CD4-positive, alpha-beta T cell treated with Interleukin-17A for 4 hours (primary cell): ENCODE results near the gene SRP9.
"Not testable (repeated sequence)": the region's sequence is repeated elsewhere in the genome, so short reads cannot be mapped to it uniquely, and the experiment has no call there.

Source experiments
- DNase-seq: peaks from one replicate; pipeline ENCODE4 v3.0.0-alpha.2; 2020; ENCODE audit warnings: mixed read lengths

SRP9 gene

DNA sequence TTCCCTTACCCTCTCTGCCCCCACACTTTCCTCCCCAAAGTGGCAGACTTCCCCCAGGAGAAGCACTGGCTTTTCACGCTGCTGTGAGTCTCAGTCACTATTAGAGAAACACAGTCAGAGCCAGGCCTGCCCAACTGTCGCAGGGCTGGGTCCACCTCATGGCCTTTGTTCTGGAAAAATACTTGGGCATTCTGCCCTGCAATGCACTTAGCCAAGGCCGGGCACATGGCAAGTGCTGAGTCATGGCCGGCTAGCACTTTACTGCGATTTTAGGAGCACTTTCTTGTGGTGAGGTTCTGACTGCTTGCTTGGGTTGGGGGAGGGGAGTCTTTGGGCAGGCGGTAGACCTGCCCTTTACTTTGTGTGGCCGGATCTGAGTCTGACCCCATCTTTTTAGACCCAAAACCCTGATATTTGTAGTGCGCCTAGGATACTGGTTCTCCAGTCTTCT is 40.0 kb downstream of the SRP9 start:
- no peak for DNase-seq

- no peak for DNase-seq
Measured at GRCh38 chr1:225818229-225818628, 40.6 kb downstream of the SRP9 start.

GRCh38 chr1:225819346-225820192 is 41.9 kb downstream of the SRP9 start:
- no peak for DNase-seq

GRCh38 chr1:225820522-225821120 is 43.0 kb downstream of the SRP9 start:
- no peak for DNase-seq

DNA sequence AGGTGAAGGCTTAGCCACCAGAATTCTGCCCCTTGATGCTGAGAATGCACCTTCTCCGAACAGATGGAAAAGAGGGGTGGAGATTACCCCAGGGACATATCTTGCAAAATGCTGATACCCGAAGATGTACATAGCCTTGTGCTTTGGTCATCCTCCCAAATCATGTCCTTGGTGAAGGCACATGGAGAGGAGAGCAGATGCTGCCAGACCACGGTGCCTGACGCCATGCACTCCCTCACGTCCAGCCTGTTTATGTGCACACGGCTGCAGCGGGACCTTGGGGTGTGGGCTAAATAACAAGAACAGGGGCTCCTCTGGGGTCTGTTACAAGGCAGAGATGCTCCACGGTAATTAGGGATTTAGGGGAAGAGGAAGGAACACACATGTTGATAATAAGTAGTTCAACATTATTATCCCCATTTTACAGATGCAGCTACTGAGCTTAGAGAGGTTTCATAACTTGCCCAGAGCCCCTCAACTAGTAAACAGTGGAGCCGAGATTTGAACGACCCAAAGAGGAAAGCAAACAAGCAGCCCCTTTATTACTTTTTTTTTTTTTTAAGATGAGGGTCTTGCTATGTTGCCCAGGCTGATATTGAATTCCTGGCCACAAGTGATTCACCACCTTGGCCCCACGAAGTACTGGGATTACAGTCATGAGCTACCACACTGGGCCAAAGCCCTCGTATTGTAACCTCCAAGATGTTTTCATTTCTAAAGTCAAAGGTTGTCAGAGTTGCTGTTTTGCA is 45.2 kb downstream of the SRP9 start:
- DNase-seq, result no peak

GRCh38 chr1:225823811-225824261 is 46.2 kb downstream of the SRP9 start:
- DNase-seq, result no peak

DNA sequence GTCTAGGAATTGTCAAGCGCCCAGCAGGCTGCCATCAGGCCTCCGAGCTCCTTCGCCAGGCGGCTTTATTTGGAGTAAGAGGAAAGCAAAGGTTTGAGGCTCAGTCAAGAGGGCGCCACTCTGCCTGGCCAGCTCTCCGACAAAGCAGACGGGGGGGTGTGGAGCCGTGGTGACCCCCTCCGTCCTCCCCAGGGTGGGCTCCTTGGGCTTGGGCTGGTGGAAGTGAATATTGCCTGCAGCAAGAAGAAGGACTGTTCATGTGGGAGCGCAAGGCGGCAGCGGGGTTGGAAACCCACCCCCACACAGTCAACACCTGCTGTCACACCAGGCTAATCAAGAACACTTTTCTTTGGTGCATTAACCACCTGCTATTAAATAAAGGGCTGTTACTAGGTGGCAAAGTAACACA is 46.9 kb downstream of the SRP9 start:
- DNase-seq, result no peak

DNA sequence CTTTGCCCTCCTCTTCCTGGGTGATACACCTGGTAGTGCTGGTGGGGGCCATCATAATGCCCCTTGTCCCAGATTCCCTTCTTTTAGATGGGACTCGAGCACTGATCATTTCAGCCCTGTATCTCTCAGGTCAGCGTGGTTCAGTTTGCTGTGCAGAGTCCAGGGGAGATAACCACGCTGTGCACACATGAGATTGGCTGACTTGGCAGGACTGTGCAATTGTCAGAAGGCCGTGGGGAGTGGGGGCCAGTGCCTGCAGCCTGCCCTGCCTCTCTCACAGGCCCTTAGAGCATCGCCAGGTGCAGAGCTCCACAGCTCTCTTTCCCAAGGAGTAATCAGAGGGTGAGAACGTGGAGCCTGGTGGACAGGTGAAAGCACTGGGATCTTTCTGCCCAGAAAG is 47.5 kb downstream of the SRP9 start:
- no peak for DNase-seq

DNA sequence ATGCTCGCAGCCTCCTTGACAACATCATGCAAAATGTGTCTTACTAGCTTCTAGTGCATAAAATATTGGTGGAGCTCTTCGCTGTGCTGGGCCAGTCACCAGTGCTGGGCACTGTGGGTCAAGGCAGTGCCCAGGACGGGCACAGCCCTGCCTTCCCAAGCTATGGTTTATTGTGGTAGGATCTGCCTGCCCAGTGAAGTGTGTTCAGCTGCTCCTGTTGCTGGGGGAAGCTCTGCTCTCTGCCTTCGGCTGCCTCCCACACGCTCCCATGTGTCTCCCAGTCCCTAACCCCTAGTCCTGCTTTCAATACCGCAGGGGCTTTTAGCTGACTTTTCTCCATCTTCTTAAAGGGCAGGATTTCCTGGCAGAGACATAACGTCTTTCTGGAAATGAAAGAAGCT is 48.0 kb downstream of the SRP9 start:
- DNase-seq, result no peak

DNA sequence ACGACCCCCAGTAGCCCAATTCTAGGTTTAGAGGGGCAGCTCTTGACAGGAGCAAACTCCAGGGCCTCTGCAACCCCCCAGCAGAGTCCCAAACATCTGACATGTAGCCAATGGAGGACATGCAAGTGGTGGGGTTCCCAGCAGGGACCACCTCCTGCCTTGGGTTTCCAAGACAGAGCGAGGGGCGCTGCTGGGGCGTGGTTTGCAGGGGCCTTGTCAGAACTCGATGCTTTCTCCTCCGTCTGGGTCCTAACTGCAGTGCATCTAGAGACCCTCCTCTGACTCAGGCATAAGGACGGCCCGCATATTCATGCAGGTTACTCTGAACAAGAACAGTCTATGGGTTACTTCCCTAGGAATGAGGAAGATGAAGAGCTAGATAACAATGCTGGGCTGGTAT is 49.5 kb downstream of the SRP9 start:
- DNase-seq, result no peak

DNA sequence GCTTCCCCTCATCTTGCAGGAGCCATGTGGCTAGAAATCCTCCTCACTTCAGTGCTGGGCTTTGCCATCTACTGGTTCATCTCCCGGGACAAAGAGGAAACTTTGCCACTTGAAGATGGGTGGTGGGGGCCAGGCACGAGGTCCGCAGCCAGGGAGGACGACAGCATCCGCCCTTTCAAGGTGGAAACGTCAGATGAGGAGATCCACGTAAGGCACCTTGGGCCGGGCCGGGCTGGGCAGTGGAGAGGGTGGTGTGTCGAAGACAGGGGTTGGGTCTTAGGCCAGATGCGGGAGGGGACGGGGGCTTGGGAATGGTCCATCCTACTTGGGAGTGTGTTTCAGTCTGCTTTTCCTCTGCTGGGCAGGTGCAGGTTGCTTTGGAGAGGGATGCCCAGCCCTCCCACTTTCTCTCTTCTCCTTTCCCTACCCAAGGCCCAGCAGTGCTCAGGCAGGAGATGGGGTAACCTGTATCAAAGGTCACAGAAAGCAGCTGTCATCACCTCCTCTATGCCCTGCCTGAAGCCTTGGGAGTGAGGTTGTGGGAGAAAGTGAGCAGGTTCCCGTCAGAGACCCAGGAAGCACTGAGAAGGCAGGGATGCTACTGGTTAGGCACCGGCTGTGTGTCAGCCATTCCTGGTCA is 51.2 kb downstream of the SRP9 start:
- no peak for DNase-seq

DNA sequence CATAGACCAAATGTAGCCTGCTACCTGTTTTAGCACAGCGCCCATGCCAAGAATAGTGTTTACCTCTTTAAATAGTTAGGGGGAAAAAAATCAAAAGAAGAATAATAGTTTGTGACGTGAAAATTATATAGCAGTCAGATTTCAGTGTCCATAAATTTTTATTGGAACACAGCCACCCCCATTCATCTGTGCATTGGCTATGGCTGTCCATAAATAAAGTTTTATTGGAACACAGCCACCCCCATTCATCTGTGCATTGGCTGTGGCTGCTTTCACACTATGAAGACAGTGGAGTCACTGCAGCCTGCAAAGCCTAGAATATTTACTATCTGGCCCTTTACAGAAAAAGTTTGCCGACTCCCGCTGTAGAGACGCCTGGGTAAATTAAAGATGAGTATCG is 53.2 kb downstream of the SRP9 start:
- DNase-seq, result no peak

DNA sequence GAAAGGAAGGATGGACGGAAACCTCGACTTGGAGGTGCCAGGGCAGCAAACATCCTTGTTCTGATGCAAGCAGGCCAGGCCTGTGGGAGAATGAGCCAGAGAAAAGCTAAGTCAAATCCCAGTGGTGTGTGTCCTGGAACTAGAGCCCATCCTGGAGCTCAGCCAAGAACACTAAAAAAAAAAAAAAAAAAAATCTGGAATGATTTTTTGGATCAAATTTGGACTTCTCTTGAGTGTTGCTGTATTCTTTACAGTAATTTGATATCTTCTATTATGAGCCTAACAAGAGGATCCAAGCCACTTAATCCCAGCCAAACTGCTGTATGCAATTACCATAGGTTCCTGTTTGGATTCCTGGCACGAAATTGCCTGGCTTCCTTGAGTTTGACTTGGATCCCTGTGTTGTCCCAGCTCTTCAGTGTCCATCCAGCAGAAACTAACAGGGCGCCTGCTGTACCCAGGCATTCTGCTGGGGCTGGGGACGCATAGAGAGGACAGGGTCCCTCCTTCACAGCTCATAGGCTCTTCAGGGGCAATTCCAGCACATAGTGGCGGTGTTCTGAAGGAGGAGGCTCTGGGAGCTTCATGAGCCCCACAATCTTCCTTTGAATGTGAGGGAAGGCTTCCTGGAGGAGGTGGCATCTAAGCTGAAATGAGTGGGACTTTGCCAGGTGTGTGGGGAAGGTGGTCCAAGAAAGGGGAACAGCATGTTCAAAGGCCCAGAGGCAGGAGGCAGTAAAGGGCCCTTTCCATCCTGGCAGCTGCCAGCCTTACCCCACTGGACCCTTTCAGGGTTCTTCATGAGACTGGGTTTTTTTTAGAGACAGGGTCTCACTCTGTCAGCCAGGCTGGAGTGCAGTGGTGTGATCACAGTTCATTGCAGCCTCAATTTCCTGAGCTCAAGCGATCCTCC is 57.0 kb downstream of the SRP9 start:
- DNase-seq, result no peak

- no peak for DNase-seq
Measured at GRCh38 chr1:225835856-225836255, 58.2 kb downstream of the SRP9 start.

DNA sequence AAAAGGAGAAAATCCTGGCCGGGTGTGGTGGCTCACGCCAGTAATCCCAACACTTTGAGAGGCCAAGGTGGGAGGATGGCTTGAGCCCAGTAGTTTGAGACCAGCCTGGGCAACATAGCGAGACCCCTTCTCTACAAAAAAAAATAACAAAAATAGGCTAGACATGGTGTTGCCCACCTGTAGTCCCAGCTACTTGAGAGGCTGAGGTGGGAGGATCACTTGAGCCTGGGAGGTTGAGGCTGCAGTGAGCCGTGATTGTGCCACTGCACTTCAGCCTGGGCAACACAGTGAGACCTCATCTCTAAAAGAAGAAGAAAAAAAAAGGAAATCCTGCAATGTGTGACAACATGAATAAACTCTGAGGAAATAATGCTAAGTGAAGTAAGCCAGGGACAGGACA is 58.7 kb downstream of the SRP9 start:
- not testable (repeated sequence) for DNase-seq

DNA sequence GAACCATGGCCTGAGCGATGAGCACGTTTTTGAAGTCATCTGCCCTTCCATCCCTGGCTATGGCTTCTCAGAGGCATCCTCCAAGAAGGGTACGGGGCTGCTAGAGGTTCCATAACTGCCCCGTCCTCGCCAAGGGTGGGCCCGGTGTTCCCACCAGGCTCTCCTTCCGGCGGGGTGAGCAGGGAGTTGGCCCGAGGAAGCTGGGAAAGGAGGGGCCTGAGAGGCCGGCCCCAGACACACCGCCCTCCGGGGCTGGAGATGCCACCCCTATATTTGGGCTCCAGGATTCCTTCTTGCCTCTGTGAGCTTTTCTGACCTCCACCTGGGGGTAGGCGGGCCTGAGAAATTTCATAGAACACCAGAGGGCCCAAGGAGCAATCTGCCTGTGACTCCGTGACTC is 61.2 kb downstream of the SRP9 start:
- no peak for DNase-seq
